H1 (cell line): ENCODE measurements around the gene MYLK3. TPM values are rescaled to one million over a fixed set of nuclear protein-coding genes. Genes with fewer than 3 reads are reported as not detected.

Source experiments
- CTCF ChIA-PET: fragments of 300-600 bp; sonication (Branson Sonifier 250); formaldehyde crosslinking; loops from one replicate; lab custom pipeline; 2021; ENCODE audit not compliant: partially characterized antibody; lab: Charles Lee
- POLR2A ChIA-PET: fragments of 300-600 bp; sonication (Branson Sonifier 250); formaldehyde crosslinking; loops from one replicate; lab custom pipeline; 2021; ENCODE audit warnings: inconsistent platforms; ENCODE audit not compliant: partially characterized antibody; lab: Charles Lee
- DNase-seq, 2 experiments: peaks; one replicate each; pipeline versions ENCODE4 v3.0.0 to v3.0.0-alpha.2; 2010 to 2022; ENCODE audit warnings: low spot score in 2 of 2, low read depth in 1 of 2, mixed read lengths in 1 of 2
- FAIRE-seq: peaks from 2 replicates; lab custom pipeline; 2011; peaks lifted over from hg19 to GRCh38; lab: Jason Lieb, UNC
- H2AFZ ChIP-seq: 2 replicates; pipeline ENCODE4 v1.8.1; 2012; ENCODE audit warnings: low read length, inconsistent platforms
- H2AK5ac ChIP-seq: 2 replicates; pipeline ENCODE4 v1.6.1; 2013; ENCODE audit warnings: low read depth, low read length
- H2BK120ac ChIP-seq: replicated peaks from 2 replicates; pipeline ENCODE3; 2013; ENCODE audit warnings: low read depth, low read length, inconsistent platforms
- H2BK12ac ChIP-seq: 2 replicates; pipeline ENCODE4 v1.6.1; 2013; ENCODE audit warnings: low read depth, low read length
- H2BK15ac ChIP-seq: 2 replicates; pipeline ENCODE4 v1.6.1; 2013; ENCODE audit warnings: low read length
- H2BK20ac ChIP-seq: 2 replicates; pipeline ENCODE4 v1.6.1; 2013; ENCODE audit warnings: low read length
- H2BK5ac ChIP-seq: 2 replicates; pipeline ENCODE4 v1.6.1; 2013; ENCODE audit warnings: low read depth, low read length
- H3K14ac ChIP-seq: 2 replicates; pipeline ENCODE4 v1.6.1; 2013; ENCODE audit warnings: inconsistent platforms; ENCODE audit not compliant: insufficient read length
- H3K18ac ChIP-seq: 2 replicates; pipeline ENCODE4 v1.6.1; 2013; ENCODE audit warnings: low read length; ENCODE audit errors: extremely low read depth
- H3K23ac ChIP-seq: 2 replicates; pipeline ENCODE4 v1.6.1; 2013; ENCODE audit warnings: inconsistent platforms; ENCODE audit not compliant: insufficient read length
- H3K23me2 ChIP-seq: 2 replicates; pipeline ENCODE4 v1.6.1; 2013; ENCODE audit warnings: low read depth, low read length
- H3K27ac ChIP-seq: 2 replicates; pipeline ENCODE4 v1.6.1; 2011; ENCODE audit warnings: low read depth, low read length, inconsistent platforms
- H3K27me3 ChIP-seq, 4 experiments: replicated peaks in 1 of 4; 1 replicate in 1 of 4; 2 replicates in 3 of 4; pipeline versions ENCODE4 v1.6.1 to v1.8.1; 2011 to 2013; ENCODE audit warnings: low read length in 3 of 4, mild to moderate bottlenecking in 3 of 4, inconsistent platforms in 2 of 4, mixed read lengths in 2 of 4, moderate library complexity in 1 of 4; ENCODE audit not compliant: control insufficient read depth in 3 of 4, insufficient read depth in 3 of 4; ENCODE audit errors: extremely low read depth in 1 of 4
- H3K36me3 ChIP-seq, 4 experiments: 2 replicates each; pipeline versions ENCODE4 v1.6.1 to v1.8.1; 2011 to 2013; ENCODE audit warnings: mild to moderate bottlenecking in 4 of 4, low read length in 3 of 4, moderate library complexity in 2 of 4, control low read depth in 1 of 4, inconsistent platforms in 1 of 4; ENCODE audit not compliant: insufficient read depth in 4 of 4, control insufficient read depth in 2 of 4
- H3K4ac ChIP-seq: replicated peaks from 2 replicates; pipeline ENCODE3; 2013; ENCODE audit warnings: low read length, low read depth, mixed read lengths, inconsistent platforms; ENCODE audit not compliant: insufficient read length
- H3K4me1 ChIP-seq, 4 experiments: replicated peaks in 1 of 4; 1 replicate in 1 of 4; 2 replicates in 3 of 4; pipeline versions ENCODE4 v1.6.1 to v1.8.1; 2011 to 2013; ENCODE audit warnings: low read length in 3 of 4, inconsistent platforms in 2 of 4, mixed read lengths in 1 of 4; ENCODE audit not compliant: insufficient read depth in 4 of 4, control insufficient read depth in 3 of 4
- H3K4me2 ChIP-seq, 2 experiments: 2 replicates each; pipeline versions ENCODE4 v1.6.1 to v1.8.1; 2011 to 2013; ENCODE audit warnings: low read depth in 2 of 2, low read length in 2 of 2, control low read depth in 1 of 2, inconsistent platforms in 1 of 2, mild to moderate bottlenecking in 1 of 2; ENCODE audit not compliant: insufficient read depth in 1 of 2
- H3K4me3 ChIP-seq, 4 experiments: fragments of 200-600, 300-600 bp in 1 of 4; sonication (generic), shearing (Covaris generic), sonication (Bioruptor Twin) in 1 of 4; 2 replicates each; pipeline versions ENCODE4 v1.5.1 to v1.8.1; 2011 to 2016; ENCODE audit warnings: low read length in 4 of 4, low read depth in 3 of 4, control low read depth in 2 of 4, inconsistent platforms in 2 of 4, mild to moderate bottlenecking in 2 of 4, mixed read lengths in 1 of 4, moderate library complexity in 1 of 4; ENCODE audit not compliant: insufficient read depth in 2 of 4; ENCODE audit errors: extremely low read depth in 1 of 4
- H3K56ac ChIP-seq: replicated peaks from 2 replicates; pipeline ENCODE3; 2013; ENCODE audit warnings: low read depth, mild to moderate bottlenecking, mixed read lengths, low read length, inconsistent platforms; ENCODE audit not compliant: insufficient read length
- H3K79me1 ChIP-seq: 2 replicates; pipeline ENCODE4 v1.6.1; 2013; ENCODE audit warnings: low read depth, low read length, control low read depth
- H3K79me2 ChIP-seq, 2 experiments: 2 replicates each; pipeline versions ENCODE4 v1.6.1 to v1.8.1; 2012 to 2013; ENCODE audit warnings: low read length in 2 of 2, mild to moderate bottlenecking in 2 of 2, inconsistent platforms in 1 of 2; ENCODE audit not compliant: insufficient read depth in 2 of 2, control insufficient read depth in 1 of 2
- H3K9ac ChIP-seq, 4 experiments: replicated peaks in 1 of 4; 1 replicate in 1 of 4; 2 replicates in 3 of 4; pipeline versions ENCODE4 v1.6.1 to v1.8.1; 2011 to 2013; ENCODE audit warnings: low read depth in 3 of 4, low read length in 3 of 4, control low read depth in 2 of 4, mild to moderate bottlenecking in 2 of 4, moderate library complexity in 2 of 4, inconsistent platforms in 1 of 4; ENCODE audit errors: extremely low read depth in 1 of 4
- H3K9me3 ChIP-seq, 2 experiments: 2 replicates each; pipeline versions ENCODE4 v1.6.1 to v1.8.1; 2012 to 2013; ENCODE audit warnings: mild to moderate bottlenecking in 2 of 2, moderate library complexity in 2 of 2, control low read depth in 1 of 2, inconsistent platforms in 1 of 2, low read depth in 1 of 2, low read length in 1 of 2, mixed read lengths in 1 of 2; ENCODE audit not compliant: insufficient read depth in 2 of 2
- H4K20me1 ChIP-seq, 2 experiments: replicated peaks in 1 of 2; 2 replicates each; pipeline versions ENCODE3 to v1.8.1; 2011 to 2013; ENCODE audit warnings: inconsistent platforms in 2 of 2, low read length in 2 of 2, mild to moderate bottlenecking in 1 of 2; ENCODE audit not compliant: insufficient read depth in 2 of 2, control insufficient read depth in 1 of 2
- H4K5ac ChIP-seq: 2 replicates; pipeline ENCODE4 v1.6.1; 2013; ENCODE audit warnings: low read length, low read depth, mixed read lengths, inconsistent platforms; ENCODE audit not compliant: insufficient read length
- H4K8ac ChIP-seq: 2 replicates; pipeline ENCODE4 v1.8.0; 2013; ENCODE audit warnings: mild to moderate bottlenecking, moderate library complexity, low read length, inconsistent platforms; ENCODE audit not compliant: insufficient read depth; ENCODE audit errors: extremely low read depth
- H4K91ac ChIP-seq: replicated peaks from 2 replicates; pipeline ENCODE3; 2013; ENCODE audit warnings: low read length, mixed read lengths, inconsistent platforms; ENCODE audit not compliant: insufficient read length
- HDAC6 ChIP-seq: IDR thresholded peaks from one replicate; pipeline ENCODE4 v1.7.1; 2012; ENCODE audit warnings: low read depth, mild to moderate bottlenecking, inconsistent platforms, low read length, moderate library complexity
- SRF ChIP-seq: IDR thresholded peaks from 2 replicates; pipeline ENCODE4 v1.6.1; 2011; ENCODE audit warnings: mild to moderate bottlenecking, low read depth, low read length, moderate library complexity
- WGBS, 2 experiments: shearing (Covaris generic) in 1 of 2; methylation state at CpG; one replicate each; pipeline versions ENCODE4 v1.1.6 to v1.1.7; 2013 to 2015; ENCODE audit warnings: low lambda C conversion rate in 2 of 2, mixed read lengths in 2 of 2, inconsistent platforms in 1 of 2, low coverage in 1 of 2, missing lambda C conversion rate in 1 of 2; ENCODE audit not compliant: insufficient replicate concordance in 2 of 2, insufficient coverage in 1 of 2, insufficient read length in 1 of 2; ENCODE audit errors: extremely low coverage in 1 of 2, missing lambda C conversion rate in 1 of 2; 5-methylcytosine and 5-hydroxymethylcytosine counted together
- polyA plus RNA-seq, 7 experiments: library from polyadenylated mRNA; depleted of rRNA in 3 of 7; stranded (reverse) in 5 of 7; unstranded in 2 of 7; fragments of >200 nt in 5 of 7; fragments of 200-250 nt in 2 of 7; gene quantifications; 1 replicate in 5 of 7; 2 replicates in 1 of 7; 4 replicates in 1 of 7; pipeline versions ENCODE4 v1.2.1 to v1.2.3, GENCODE V29; 2011 to 2013; ENCODE audit warnings: missing spikeins in 2 of 7, mixed read lengths in 2 of 7
- total RNA-seq: library from RNA; stranded (reverse); fragmentation: NEBNext Ultra II Directional; extraction: Animal tissue kit (Norgen Biotek cat#: 25700); gene quantifications from 2 replicates; pipeline ENCODE4 v1.2.1, GENCODE V29; 2021

The MYLK3 gene
- total and polyA plus RNA-seq, 2 of the 8 experiments (the other 6 are each of a cell fraction or from before 2014, with no cell fraction given): 0.14 to 0.35 TPM

DNA sequence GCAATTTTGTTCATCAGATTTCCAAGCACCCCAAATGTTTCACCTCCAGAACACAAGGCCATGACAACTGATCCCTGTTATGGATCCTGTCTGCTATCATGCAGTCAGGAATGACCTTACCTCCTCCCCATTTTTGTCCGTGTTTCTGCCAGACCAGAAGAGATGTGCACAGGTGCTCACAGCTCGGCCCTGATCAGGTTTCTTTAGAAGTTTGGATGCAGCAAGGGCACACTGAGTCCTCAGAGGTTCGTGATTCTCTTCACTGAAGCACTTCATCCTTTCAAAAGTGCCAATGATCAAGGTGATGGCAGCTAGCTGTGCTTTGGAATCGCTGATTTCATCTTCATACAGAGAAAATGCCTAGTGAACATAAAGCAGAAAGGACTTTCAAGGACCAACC is 86.0 kb downstream of the MYLK3 start:
- H2AK5ac ChIP-seq: no peak overlapping the region
- no peak overlapping the region for H2BK5ac ChIP-seq
- H4K91ac ChIP-seq: no peak overlapping the region
- no peak for DNase-seq
- no peaks in the 10 kb centered on the region for H3K9me3 ChIP-seq
- H3K18ac ChIP-seq: no peak overlapping the region
- TF ChIP-seq SRF (no peak), HDAC6 (no peak)
- no peak overlapping the region for H3K14ac ChIP-seq
- no peak overlapping the region for H3K27ac ChIP-seq
- no peak overlapping the region for H3K56ac ChIP-seq
- no peak overlapping the region for H3K4me2 ChIP-seq
- ChIA-PET CTCF (interaction anchor here (3.0 kb wide), 1 partner anchor 12 kb away, joined by 16 read pairs; no protein-coding TSS in a partner anchor), POLR2A (no interaction called here)
- no peaks in the 10 kb centered on the region for H3K27me3 ChIP-seq
- no peak overlapping the region for H3K23ac ChIP-seq
- no peak overlapping the region for H3K4ac ChIP-seq
- no peaks in the 10 kb centered on the region for H3K23me2 ChIP-seq
- no peaks in the 10 kb centered on the region for H3K79me2 ChIP-seq
- no peaks in the 10 kb centered on the region for H3K79me1 ChIP-seq
- no peak overlapping the region for H3K9ac ChIP-seq
- no peak overlapping the region for H4K5ac ChIP-seq
- H2BK12ac ChIP-seq: no peak overlapping the region
- H2BK20ac ChIP-seq: no peak overlapping the region
- no peak overlapping the region for H3K4me3 ChIP-seq
- no peaks in the 10 kb centered on the region for H4K20me1 ChIP-seq
- H2BK120ac ChIP-seq: no peak overlapping the region
- H3K36me3 ChIP-seq: peaks cover 10 to 45% (median 30%) of the 10 kb centered on the region in 4 experiments
- no peak overlapping the region for H2AFZ ChIP-seq
- H2BK15ac ChIP-seq: no peak overlapping the region
- FAIRE-seq: no peak
- 61% methylated on average over 4 of the region's 4 CpGs; no CpG with 5 or more reads in 1 of the 2 experiments for WGBS, 2 experiments
- H4K8ac ChIP-seq: no peak overlapping the region
- H3K4me1 ChIP-seq: no peaks in the 10 kb centered on the region
